Stimulated activated CD4-positive, alpha-beta T cell treated with anti-CD3 and anti-CD28 coated beads, Interleukin-15, amount 100 ng/mL, for 24 hours (primary cell): ENCODE data around the gene UBE3D.
"Not testable (repeated sequence)": the region's sequence is repeated elsewhere in the genome, so short reads cannot be mapped to it uniquely, and the experiment has no call there.

ENCODE experiments used
- DNase-seq: peaks from one replicate; pipeline ENCODE4 v3.0.0-alpha.2; 2020

The UBE3D gene

GRCh38 chr6:82866446-82866845, 199.2 kb downstream of the UBE3D start:
- no peak for DNase-seq

- no peak for DNase-seq
These were observed 200.2 kb downstream of the UBE3D start for GRCh38 chr6:82865461-82865860.

DNA sequence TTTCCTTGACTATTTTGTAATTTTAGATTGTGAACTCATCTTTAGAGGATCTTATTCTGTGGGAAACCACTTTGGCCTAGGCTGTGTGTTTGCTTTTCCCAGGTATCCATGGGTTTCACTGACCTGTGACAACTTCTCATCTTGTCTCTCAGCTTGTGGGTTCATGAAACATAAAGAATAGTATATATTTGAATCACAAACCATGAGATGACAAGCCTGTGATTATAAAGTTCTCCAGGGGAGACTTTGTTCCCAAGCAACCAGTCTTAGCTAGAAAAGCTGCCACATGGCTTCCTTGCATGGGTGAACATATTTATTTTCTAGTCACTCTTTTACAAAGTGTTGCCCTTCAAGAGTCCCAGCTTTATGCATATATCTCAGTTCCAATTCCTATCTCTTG, 201.9 kb downstream of the UBE3D start:
- DNase-seq = no peak

DNA sequence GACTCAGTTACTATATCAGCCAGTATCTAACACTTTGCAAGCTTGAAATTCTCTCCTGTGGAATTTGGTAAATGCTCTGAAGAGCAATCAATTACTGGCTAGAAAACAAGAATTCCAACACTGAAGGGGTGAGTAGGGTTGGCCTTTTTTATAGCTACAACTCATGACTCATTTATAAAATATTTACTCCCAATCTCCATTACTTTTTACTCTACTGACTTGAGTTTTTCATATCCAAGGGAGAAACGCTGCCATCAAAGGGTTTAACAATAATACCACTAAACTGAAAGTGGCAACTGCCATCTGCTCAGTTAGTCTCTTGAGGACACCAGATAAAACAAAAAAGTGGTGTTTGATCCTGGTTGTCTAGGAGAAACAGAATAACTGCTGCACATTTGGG, 203.1 kb downstream of the UBE3D start:
- DNase-seq = no peak

GRCh38 chr6:82861121-82861520, 204.5 kb downstream of the UBE3D start:
- no peak for DNase-seq

DNA sequence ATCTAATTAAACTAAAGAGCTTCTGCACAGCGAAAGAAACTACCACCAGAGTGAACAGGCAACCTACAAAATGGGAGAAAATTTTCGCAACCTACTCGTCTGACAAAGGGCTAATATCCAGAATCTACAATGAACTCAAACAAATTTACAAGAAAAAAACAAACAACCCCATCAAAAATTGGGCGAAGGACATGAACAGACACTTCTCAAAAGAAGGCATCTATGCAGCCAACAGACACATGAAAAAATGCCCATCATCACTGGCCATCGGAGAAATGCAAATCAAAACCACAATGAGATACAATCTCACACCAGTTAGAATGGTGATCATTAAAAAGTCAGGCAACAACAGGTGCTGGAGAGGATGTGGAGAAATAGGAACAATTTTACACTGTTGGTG, 209.6 kb downstream of the UBE3D start:
- DNase-seq = not testable (repeated sequence)

- DNase-seq = not testable (repeated sequence)
These were observed 212.7 kb downstream of the UBE3D start for GRCh38 chr6:82852904-82853303.

DNA sequence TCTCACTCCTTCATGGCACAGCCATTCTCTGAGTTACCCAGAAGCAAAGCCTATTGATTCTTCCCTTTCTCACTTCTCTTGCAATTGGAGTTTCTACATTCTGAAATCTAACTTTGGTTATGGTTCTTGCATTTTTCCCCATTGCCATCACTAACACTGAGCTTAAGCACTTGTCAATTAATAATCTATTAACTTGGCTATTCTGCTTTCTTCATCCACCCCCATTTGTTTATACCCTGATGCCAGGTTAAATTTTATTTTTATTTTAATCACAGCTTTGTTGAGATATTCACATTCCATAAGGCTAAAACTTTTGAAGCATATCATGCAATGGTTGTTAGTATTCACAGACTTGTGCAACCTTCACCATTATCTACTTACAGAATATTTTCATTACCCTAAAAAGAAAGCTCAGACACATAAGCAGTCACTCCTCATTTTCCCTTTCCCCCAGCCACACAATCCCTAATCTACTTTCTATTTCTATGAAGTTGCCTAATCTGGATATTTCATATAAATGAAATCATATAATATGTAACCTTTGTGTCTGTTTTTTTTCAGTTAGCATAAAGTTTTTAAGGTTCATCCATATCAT, 222.3 kb downstream of the UBE3D start:
- DNase-seq = no peak

DNA sequence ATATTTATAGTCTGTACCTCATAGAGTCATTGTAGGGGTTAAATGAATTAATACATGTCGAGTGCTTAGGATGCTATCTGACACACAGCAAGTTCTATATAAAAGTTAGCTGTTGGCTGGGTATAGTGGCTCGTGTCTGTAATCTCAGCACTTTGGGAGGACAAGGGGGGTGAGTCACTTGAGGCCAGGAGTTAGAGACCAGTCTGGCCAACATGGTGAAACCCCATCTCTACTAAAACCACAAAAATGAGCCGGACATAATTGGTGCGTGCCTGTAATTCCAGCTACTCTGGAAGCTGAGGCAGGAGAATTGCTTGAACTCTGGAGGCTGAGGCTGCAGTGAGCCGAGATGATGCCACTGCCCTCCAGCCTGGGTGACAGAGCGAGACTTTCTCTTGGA, 222.9 kb downstream of the UBE3D start:
- DNase-seq = no peak
